ENCODE measurements around the gene VSTM2B. TPM values are rescaled to one million over a fixed set of nuclear protein-coding genes. Genes with fewer than 3 reads are reported as not detected.

Gene VSTM2B
- polyA plus RNA-seq, 1 of the 3 experiments (the other 2 are of a cell fraction): not detected

- TF ChIP-seq TAF1 (IDR thresholded peaks at IDR 0.05; ENCODE audit: borderline replicate concordance, low read depth, low read length) (no peak), ELF1 (IDR thresholded peaks at IDR 0.05) (no peak), MAX (IDR thresholded peaks at IDR 0.05; ENCODE audit: low read depth) (no peak), USF1 (IDR thresholded peaks at IDR 0.05; ENCODE audit: borderline replicate concordance, low read depth) (no peak), CTCF (IDR thresholded peaks at IDR 0.05) (no peak), YY1 (IDR thresholded peaks at IDR 0.05; ENCODE audit: low read depth) (no peak)
Measured at GRCh38 chr19:29499261-29499920, 26.4 kb upstream of the VSTM2B start (continued).

- Histone ChIP-seq H3K4me3 (ENCODE audit: low read depth in 2 of 2, low read length in 1 of 2) (no peak overlapping the region), H3K4me1 (ENCODE audit: control insufficient read depth in 1 of 2, insufficient read depth in 2 of 2, low read depth in 1 of 2, low read length in 1 of 2) (peaks cover 0 to 2% of the 10 kb centered on the region in 2 experiments; a peak in 1 of 4 replicates), H4K20me1 (ENCODE audit: insufficient read depth) (no peaks in the 10 kb centered on the region), H3K27me3 (ENCODE audit: insufficient read depth) (peaks cover 23% of the 10 kb centered on the region), H3K79me2 (ENCODE audit: insufficient read depth) (no peaks in the 10 kb centered on the region), H3K9me2 (no peaks in the 10 kb centered on the region), H3K27ac (ENCODE audit: low read depth in 2 of 2, low read length in 1 of 2) (no peak overlapping the region), H3F3A (replicated peaks; ENCODE audit: insufficient read depth) (no peaks in the 10 kb centered on the region), H3K36me3 (replicated peaks in 1 of 2; ENCODE audit: control insufficient read depth in 1 of 2, insufficient read depth in 2 of 2, low read length in 1 of 2) (no peaks in the 10 kb centered on the region), H3K4me2 (no peak overlapping the region), H3K9ac (no peak overlapping the region), H3K9me3 (no peaks in the 10 kb centered on the region), H2AFZ (ENCODE audit: low read depth) (no peak overlapping the region)
- DNase-seq: no peak
- ChIA-PET POLR2A (no interaction called here), CTCF (interaction anchor here (1.6 kb wide), 1 partner anchor 28 kb away, joined by 4 read pairs; no protein-coding TSS in a partner anchor)
- 9% methylated on average over 16 of the region's 18 CpGs for WGBS (ENCODE audit: low lambda C conversion rate)
- TF ChIP-seq SIN3A (IDR thresholded peaks at IDR 0.05; ENCODE audit: borderline replicate concordance, low read depth, low read length) (no peak), MAX (IDR thresholded peaks at IDR 0.05; ENCODE audit: low read depth) (no peak), USF1 (IDR thresholded peaks at IDR 0.05; ENCODE audit: borderline replicate concordance, low read depth) (no peak), IRF3 (IDR thresholded peaks at IDR 0.05; ENCODE audit: low read depth, low read length) (no peak), FOXJ3 (CRISPR knock-in tag; IDR thresholded peaks at IDR 0.05) (no peak), SMC3 (IDR thresholded peaks at IDR 0.05; ENCODE audit: low read depth, low read length) (no peak), PBX3 (IDR thresholded peaks at IDR 0.05) (no peak)
Measured at GRCh38 chr19:29499921-29500590, 25.7 kb upstream of the VSTM2B start.
